Measurements from ENCODE around the gene FARSA. TPM values are rescaled to one million over a fixed set of nuclear protein-coding genes. Genes with fewer than 3 reads are reported as not detected.

Gene FARSA
- total and polyA plus RNA-seq, 2 donors (not counting 1 experiment from before 2014, with no cell fraction given), result 26.4 to 50.1 TPM

- intact Hi-C loops (cut with micrococcal nuclease), result no loop called here
- H3K4me1 ChIP-seq (ENCODE audit: control insufficient read depth in 2 of 2, insufficient read depth in 2 of 2, low read length in 2 of 2), result peaks cover 4 to 10% of the 10 kb centered on the region in 2 donors
- no peak within 1 kb of the TSS for H3K4me3 ChIP-seq (ENCODE audit: control extremely low read depth in 1 of 5, extremely low read depth in 1 of 5, insufficient read depth in 1 of 5, low read depth in 2 of 5, low read length in 4 of 5)
- Mint-ChIP-seq H3K9me3 (ENCODE audit: insufficient read depth) (no peaks in the 10 kb centered on the region), H3K4me3 (no peak within 1 kb of the TSS), H3K27ac (no peak within 1 kb of the TSS), H3K4me1 (peaks cover 6% of the 10 kb centered on the region), H3K27me3 (peaks cover 3% of the 10 kb centered on the region)
- DNase-seq (no peak), ATAC-seq (ENCODE audit: low read depth) (no peak)
- no peak within 1 kb of the TSS for H2AFZ ChIP-seq (ENCODE audit: insufficient read depth, low read depth, low read length, poor library complexity, severe bottlenecking)
- H3K9me3 ChIP-seq (ENCODE audit: control extremely low read depth in 1 of 3, control insufficient read depth in 2 of 3, insufficient read depth in 1 of 3, low read length in 2 of 3), result no peaks in the 10 kb centered on the region
- no peak within 1 kb of the TSS for H3K9ac ChIP-seq (ENCODE audit: low read length)
- H3K36me3 ChIP-seq (replicated peaks in 1 of 2; ENCODE audit: control extremely low read depth in 1 of 2, control insufficient read depth in 1 of 2, extremely low read depth in 1 of 2, insufficient read depth in 2 of 2, low read length in 1 of 2), result no peaks in the 10 kb centered on the region
- no peaks in the 10 kb centered on the region for H4K20me1 ChIP-seq (ENCODE audit: control insufficient read depth, insufficient read depth, low read length, poor library complexity, severe bottlenecking)
- H3K27ac ChIP-seq (ENCODE audit: low read length in 2 of 2), result no peak within 1 kb of the TSS
- POLR2A ChIA-PET, result no interaction called here
- TF ChIP-seq EZH2 (IDR thresholded peaks at IDR 0.05; ENCODE audit: borderline replicate concordance, insufficient read depth, low read depth, low read length, poor library complexity, severe bottlenecking), result no peak
- no peaks in the 10 kb centered on the region for H3K27me3 ChIP-seq (replicated peaks in 1 of 4; ENCODE audit: control extremely low read depth in 1 of 4, control insufficient read depth in 3 of 4, insufficient read depth in 4 of 4, low read length in 3 of 4)
- no peaks in the 10 kb centered on the region for H3K79me2 ChIP-seq (ENCODE audit: control insufficient read depth, insufficient read depth, low read length)
- no peak within 1 kb of the TSS for H3K4me2 ChIP-seq (replicated peaks; ENCODE audit: low read depth, low read length, poor library complexity, severe bottlenecking)
- 75% methylated on average over 14 of the region's 14 CpGs for WGBS (ENCODE audit: insufficient coverage)
- CTCF ChIA-PET, result interaction anchor here (1.4 to 3.5 kb wide), 3 partner anchors 8 to 125 kb away, joined by 5 to 22 read pairs (median 7); no protein-coding TSS in a partner anchor
These were observed 35.9 kb upstream of the FARSA start, which contains the start of gene DAND5 for GRCh38 chr19:12969292-12969988. Gene DAND5 (plus strand): TSS chr19:12969576. CDS start chr19:12969661, 85 bp downstream.

- H3K36me3 ChIP-seq (replicated peaks in 1 of 2; ENCODE audit: control extremely low read depth in 1 of 2, control insufficient read depth in 1 of 2, extremely low read depth in 1 of 2, insufficient read depth in 2 of 2, low read length in 1 of 2), result no peaks in the 10 kb centered on the region
- no peak overlapping the region for H2AFZ ChIP-seq (ENCODE audit: insufficient read depth, low read depth, low read length, poor library complexity, severe bottlenecking)
- H3K9me3 ChIP-seq (ENCODE audit: control extremely low read depth in 1 of 3, control insufficient read depth in 2 of 3, insufficient read depth in 1 of 3, low read length in 2 of 3), result no peaks in the 10 kb centered on the region
- ATAC-seq (ENCODE audit: low read depth) (no peak), DNase-seq (no peak)
- WGBS (ENCODE audit: insufficient coverage), result 96% methylated on average over 4 of the region's 5 CpGs
- TF ChIP-seq EZH2 (IDR thresholded peaks at IDR 0.05; ENCODE audit: borderline replicate concordance, insufficient read depth, low read depth, low read length, poor library complexity, severe bottlenecking) (no peak), CTCF (IDR thresholded peaks at IDR 0.05) (no peak)
- no peaks in the 10 kb centered on the region for H4K20me1 ChIP-seq (ENCODE audit: control insufficient read depth, insufficient read depth, low read length, poor library complexity, severe bottlenecking)
- no peaks in the 10 kb centered on the region for H3K79me2 ChIP-seq (ENCODE audit: control insufficient read depth, insufficient read depth, low read length)
- no peak overlapping the region for H3K4me3 ChIP-seq (ENCODE audit: control extremely low read depth in 1 of 5, extremely low read depth in 1 of 5, insufficient read depth in 1 of 5, low read depth in 2 of 5, low read length in 4 of 5)
- H3K27ac Mint-ChIP-seq, result no peak overlapping the region
- no peaks in the 10 kb centered on the region for H3K9me3 Mint-ChIP-seq (ENCODE audit: insufficient read depth)
- H3K27me3 Mint-ChIP-seq, result no peaks in the 10 kb centered on the region
- POLR2A ChIA-PET, result interaction anchor here (0.7 kb wide), 2 partner anchors 137 to 332 kb away, joined by 3 to 7 read pairs; no protein-coding TSS in a partner anchor
- H3K27ac ChIP-seq (ENCODE audit: low read length in 2 of 2), result no peak overlapping the region
- peaks cover 6% of the 10 kb centered on the region for H3K4me1 Mint-ChIP-seq
- CTCF ChIA-PET, result interaction anchor here (0.7 to 3.5 kb wide), 6 partner anchors 9 to 1911 kb away, joined by 3 to 22 read pairs (median 4); no protein-coding TSS in a partner anchor
- intact Hi-C loops (cut with micrococcal nuclease), result no loop called here
- no peak overlapping the region for H3K4me3 Mint-ChIP-seq
- peaks cover 4 to 10% of the 10 kb centered on the region in 2 donors for H3K4me1 ChIP-seq (ENCODE audit: control insufficient read depth in 2 of 2, insufficient read depth in 2 of 2, low read length in 2 of 2)
- no peak overlapping the region for H3K9ac ChIP-seq (ENCODE audit: low read length)
- H3K4me2 ChIP-seq (replicated peaks; ENCODE audit: low read depth, low read length, poor library complexity, severe bottlenecking), result no peak overlapping the region
- H3K27me3 ChIP-seq (replicated peaks in 1 of 4; ENCODE audit: control extremely low read depth in 1 of 4, control insufficient read depth in 3 of 4, insufficient read depth in 4 of 4, low read length in 3 of 4), result no peaks in the 10 kb centered on the region
These were observed 34.4 kb upstream of the FARSA start for GRCh38 chr19:12967907-12968306.

All from B cell (primary cell).